Endothelial cell of umbilical vein (primary cell): ENCODE results near the gene IRF1. TPM values are rescaled to one million over a fixed set of nuclear protein-coding genes. Genes with fewer than 3 reads are reported as not detected.

Experiments
- BruUV-seq: library from RNA; stranded (reverse); fragments of 400-500 nt; replicated peaks from 2 replicates; lab custom pipeline; 2021; lab: Mats Ljungman, UMichigan
- CTCF ChIA-PET: fragments of 300-600, 350-600 bp; sonication (Branson Sonifier 250); formaldehyde crosslinking; loops from one replicate; lab custom pipeline; 2021; ENCODE audit warnings: antibody characterized with exemption, inconsistent platforms; lab: Charles Lee
- POLR2A ChIA-PET: fragments of 300-600, 350-600 bp; sonication (Branson Sonifier 250); formaldehyde crosslinking; loops from one replicate; lab custom pipeline; 2021; ENCODE audit warnings: antibody characterized with exemption, inconsistent platforms; lab: Charles Lee
- DNase-seq: peaks from one replicate; pipeline ENCODE4 v3.0.0-alpha.2; 2011; ENCODE audit warnings: low read depth, low spot score
- FAIRE-seq: peaks from 2 replicates; lab custom pipeline; 2011; peaks lifted over from hg19 to GRCh38; lab: Jason Lieb, UNC
- H2AFZ ChIP-seq: 2 replicates; pipeline ENCODE4 v1.6.0; 2012; ENCODE audit warnings: low read depth, low read length, control low read depth, inconsistent platforms
- H3K27ac ChIP-seq: 2 replicates; pipeline ENCODE4 v1.5.1; 2011; ENCODE audit warnings: low read depth, mild to moderate bottlenecking, control low read depth, low read length, moderate library complexity; ENCODE audit not compliant: insufficient read depth
- H3K27me3 ChIP-seq, 2 experiments: 2 replicates each; pipeline versions ENCODE4 v1.6.0 to v1.6.1; 2011; ENCODE audit warnings: low read length in 2 of 2, mixed read lengths in 1 of 2; ENCODE audit not compliant: control insufficient read depth in 2 of 2, insufficient read depth in 2 of 2
- H3K36me3 ChIP-seq, 2 experiments: 2 replicates in 1 of 2; 3 replicates in 1 of 2; pipeline ENCODE4 v1.5.1; 2011; ENCODE audit warnings: low read length in 2 of 2, mild to moderate bottlenecking in 1 of 2, moderate library complexity in 1 of 2; ENCODE audit not compliant: control insufficient read depth in 2 of 2, insufficient read depth in 2 of 2; ENCODE audit errors: extremely low read depth in 1 of 2
- H3K4me1 ChIP-seq: 3 replicates; pipeline ENCODE4 v1.5.1; 2011; ENCODE audit warnings: mild to moderate bottlenecking, low read length; ENCODE audit not compliant: control insufficient read depth, insufficient read depth; ENCODE audit errors: extremely low read depth
- H3K4me2 ChIP-seq: 2 replicates; pipeline ENCODE4 v1.6.1; 2011; ENCODE audit warnings: low read length, control low read depth, mixed read lengths; ENCODE audit not compliant: insufficient read depth
- H3K4me3 ChIP-seq, 3 experiments: fragments of 200-600 bp in 1 of 3; sonication (generic), shearing (Covaris generic) in 1 of 3; replicated peaks in 1 of 3; 2 replicates each; pipeline ENCODE4 v1.5.1; 2011 to 2016; ENCODE audit warnings: control low read depth in 3 of 3, low read length in 3 of 3, mild to moderate bottlenecking in 2 of 3, inconsistent platforms in 1 of 3, low read depth in 1 of 3, moderate library complexity in 1 of 3; ENCODE audit not compliant: insufficient read depth in 1 of 3
- H3K79me2 ChIP-seq: 2 replicates; pipeline ENCODE4 v1.6.0; 2012; ENCODE audit warnings: low read length, inconsistent platforms; ENCODE audit not compliant: control insufficient read depth, insufficient read depth
- H3K9ac ChIP-seq: replicated peaks from 2 replicates; pipeline ENCODE3; 2011; ENCODE audit warnings: low read length, control low read depth; ENCODE audit not compliant: insufficient read depth; ENCODE audit errors: extremely low read depth
- H3K9me1 ChIP-seq: replicated peaks from 3 replicates; pipeline ENCODE4 v1.6.0; 2011; ENCODE audit warnings: mild to moderate bottlenecking, low read length; ENCODE audit not compliant: control insufficient read depth, insufficient read depth; ENCODE audit errors: extremely low read depth
- H3K9me3 ChIP-seq: replicated peaks from 2 replicates; pipeline ENCODE4 v1.5.1; 2012; ENCODE audit warnings: low read length, inconsistent platforms; ENCODE audit not compliant: control insufficient read depth, insufficient read depth
- H4K20me1 ChIP-seq: replicated peaks from 2 replicates; pipeline ENCODE3; 2011; ENCODE audit warnings: mild to moderate bottlenecking, low read length; ENCODE audit not compliant: control insufficient read depth, insufficient read depth; ENCODE audit errors: extremely low read depth
- CTCF ChIP-seq, 2 donors: IDR thresholded peaks; 1 replicate in 1 of 2; 2 replicates in 1 of 2; pipeline ENCODE4 v1.5.1; 2011; ENCODE audit warnings: low read length in 2 of 2, mild to moderate bottlenecking in 2 of 2, moderate library complexity in 2 of 2, control low read depth in 1 of 2, inconsistent platforms in 1 of 2, low read depth in 1 of 2; ENCODE audit not compliant: insufficient read depth in 1 of 2; ENCODE audit errors: extremely low read depth in 1 of 2
- EZH2 ChIP-seq: IDR thresholded peaks from 2 replicates; pipeline ENCODE4 v1.6.1; 2012; ENCODE audit warnings: borderline replicate concordance, low read depth, mild to moderate bottlenecking, moderate library complexity, low read length, inconsistent platforms; ENCODE audit not compliant: severe bottlenecking
- FOS ChIP-seq: IDR thresholded peaks from 2 replicates; pipeline ENCODE4 v1.6.1; 2011; ENCODE audit warnings: mild to moderate bottlenecking, low read length, moderate library complexity, borderline replicate concordance; ENCODE audit not compliant: insufficient read depth
- GATA2 ChIP-seq: IDR thresholded peaks from 2 replicates; pipeline ENCODE4 v1.7.0; 2011; ENCODE audit warnings: low read depth, mild to moderate bottlenecking, moderate library complexity, mixed read lengths, low read length; ENCODE audit not compliant: insufficient read length, insufficient read depth
- JUN ChIP-seq: IDR thresholded peaks from 2 replicates; pipeline ENCODE4 v1.6.1; 2011; ENCODE audit warnings: borderline replicate concordance, low read depth; ENCODE audit not compliant: insufficient read length, insufficient read depth
- MAX ChIP-seq: IDR thresholded peaks from 2 replicates; pipeline ENCODE4 v1.6.1; 2011; ENCODE audit not compliant: insufficient read depth, insufficient read length
- MYC ChIP-seq: IDR thresholded peaks from one replicate; pipeline ENCODE4 v1.6.1; 2011; ENCODE audit warnings: mild to moderate bottlenecking, low read depth, low read length
- POLR2A ChIP-seq: IDR thresholded peaks from 2 replicates; pipeline ENCODE4 v1.6.1; 2012; ENCODE audit warnings: low read depth, mild to moderate bottlenecking, control low read depth, low read length
- POLR2AphosphoS5 ChIP-seq: IDR thresholded peaks from 2 replicates; pipeline ENCODE4 v1.6.1; 2012; ENCODE audit warnings: low read depth, mild to moderate bottlenecking, control low read depth, low read length, moderate library complexity; ENCODE audit not compliant: insufficient read depth
- dilution Hi-C: fragments of 300-500 bp; cut with MboI; formaldehyde crosslinking; loops from one replicate; pipeline ENCODE4 v1.15.0; 2019; ENCODE audit warnings: low sequenced_read_pairs; ENCODE audit not compliant: extremely low pct_ligation_motif_present
- intact Hi-C: fragments of 100-400 bp; cut with micrococcal nuclease; formaldehyde crosslinking; loops from one replicate; pipeline ENCODE4 v1.10.0; 2022
- polyA plus RNA-seq, 4 experiments: library from polyadenylated mRNA; depleted of rRNA in 3 of 4; stranded (reverse) in 3 of 4; unstranded in 1 of 4; fragments of >200 nt; gene quantifications; 2 replicates each; pipeline versions ENCODE4 v1.2.1 to v1.2.3, GENCODE V29; 2011 to 2012; ENCODE audit warnings: missing spikeins in 1 of 4
- small RNA-seq: library from RNA; depleted of rRNA; stranded (forward); fragments of <200 nt; gene quantifications from one replicate; pipeline ENCODE3, GENCODE V24; 2012; ENCODE audit warnings: low replicate concordance, low read depth; ENCODE audit not compliant: insufficient read depth, insufficient read length
- total RNA-seq: library from RNA; stranded (reverse); gene quantifications from 2 replicates; pipeline ENCODE4 v1.2.3, GENCODE V29; 2021

The IRF1 gene
- total and polyA plus RNA-seq, 2 donors (not counting 3 experiments of a cell fraction or from before 2014, with no cell fraction given): 12.3 to 28.0 TPM

GRCh38 chr5:132431632-132432031 is 58.9 kb downstream of the IRF1 start:
- CTCF ChIA-PET: no interaction called here
- H3K4me3 ChIP-seq: no peak overlapping the region
- no TSS peak for BruUV-seq
- no peaks in the 10 kb centered on the region for H3K9me1 ChIP-seq
- H3K9ac ChIP-seq: no peak overlapping the region
- dilution Hi-C loops (no loop called here), intact Hi-C loops (no loop called here)
- no peaks in the 10 kb centered on the region for H3K36me3 ChIP-seq
- no peaks in the 10 kb centered on the region for H3K79me2 ChIP-seq
- no peak overlapping the region for H3K4me2 ChIP-seq
- H3K27ac ChIP-seq: no peak overlapping the region
- no peaks in the 10 kb centered on the region for H3K9me3 ChIP-seq
- POLR2A ChIA-PET: no interaction called here
- peaks cover 8% of the 10 kb centered on the region for H3K4me1 ChIP-seq
- no peak for DNase-seq
- TF ChIP-seq EZH2 (no peak), JUN (no peak), MYC (no peak), GATA2 (no peak), CTCF (IDR thresholded peaks at IDR 0.05; ENCODE audit: extremely low read depth in 1 of 2, insufficient read depth in 1 of 2, low read depth in 1 of 2, low read length in 2 of 2) (no peak), FOS (no peak), POLR2AphosphoS5 (no peak), POLR2A (no peak), MAX (no peak)
- H2AFZ ChIP-seq: no peak overlapping the region
- H3K27me3 ChIP-seq: no peaks in the 10 kb centered on the region
- no peaks in the 10 kb centered on the region for H4K20me1 ChIP-seq
- no peak for FAIRE-seq

Small RNAs within 50 kb of the gene (small RNA-seq; reads per million reads assigned to genes)
- not detected for gene RF00019

Other genes with a start within 250 kb of the IRF1 start
- gene PDLIM4, start 233.1 kb downstream of the IRF1 start, total RNA-seq: 65.7 and 69.8 TPM in 2 replicates
- gene PDLIM4, start 233.1 kb downstream of the IRF1 start, polyA plus RNA-seq: 112 and 193 TPM in 2 replicates
- gene SLC22A4, start 196.4 kb downstream of the IRF1 start, total RNA-seq: 4.9 and 5.4 TPM in 2 replicates
- gene SLC22A4, start 196.4 kb downstream of the IRF1 start, polyA plus RNA-seq: 6.3 and 6.9 TPM in 2 replicates
- 3.6 and 3.8 TPM in 2 replicates for gene SLC22A5, start 121.1 kb downstream of the IRF1 start, total RNA-seq
- 9.3 and 10.1 TPM in 2 replicates for gene SLC22A5, start 121.1 kb downstream of the IRF1 start, polyA plus RNA-seq
- not detected in 2 replicates for gene IL5, start 52.7 kb upstream of the IRF1 start, total RNA-seq
- gene IL5, start 52.7 kb upstream of the IRF1 start, polyA plus RNA-seq: not detected in 2 replicates
- 18.7 and 20.4 TPM in 2 replicates for gene RAD50, start 66.2 kb upstream of the IRF1 start, total RNA-seq
- gene RAD50, start 66.2 kb upstream of the IRF1 start, polyA plus RNA-seq: 5.2 and 6.1 TPM in 2 replicates
- not detected in 2 replicates for gene IL13, start 167.4 kb upstream of the IRF1 start, total RNA-seq
- gene IL13, start 167.4 kb upstream of the IRF1 start, polyA plus RNA-seq: 0.06 TPM in 2 replicates
- not detected in 2 replicates for gene IL4, start 183.2 kb upstream of the IRF1 start, total RNA-seq
- not detected in 2 replicates for gene IL4, start 183.2 kb upstream of the IRF1 start, polyA plus RNA-seq
- gene KIF3A, start 246.8 kb upstream of the IRF1 start, total RNA-seq: 11.2 and 15.8 TPM in 2 replicates
- gene KIF3A, start 246.8 kb upstream of the IRF1 start, polyA plus RNA-seq: 2.4 and 3.3 TPM in 2 replicates